NCI-H146 (cell line): ENCODE measurements around the gene SMG6.
A peak's percentile ranks its signal among the peaks of the same experiment; 100 is the strongest.
"Not testable (repeated sequence)": the region's sequence is repeated elsewhere in the genome, so short reads cannot be mapped to it uniquely, and the experiment has no call there.

Experiments used
- DNase-seq: peaks from one replicate; lab custom pipeline; 2025; lab: John Stamatoyannopoulos, UW

Gene SMG6

DNA sequence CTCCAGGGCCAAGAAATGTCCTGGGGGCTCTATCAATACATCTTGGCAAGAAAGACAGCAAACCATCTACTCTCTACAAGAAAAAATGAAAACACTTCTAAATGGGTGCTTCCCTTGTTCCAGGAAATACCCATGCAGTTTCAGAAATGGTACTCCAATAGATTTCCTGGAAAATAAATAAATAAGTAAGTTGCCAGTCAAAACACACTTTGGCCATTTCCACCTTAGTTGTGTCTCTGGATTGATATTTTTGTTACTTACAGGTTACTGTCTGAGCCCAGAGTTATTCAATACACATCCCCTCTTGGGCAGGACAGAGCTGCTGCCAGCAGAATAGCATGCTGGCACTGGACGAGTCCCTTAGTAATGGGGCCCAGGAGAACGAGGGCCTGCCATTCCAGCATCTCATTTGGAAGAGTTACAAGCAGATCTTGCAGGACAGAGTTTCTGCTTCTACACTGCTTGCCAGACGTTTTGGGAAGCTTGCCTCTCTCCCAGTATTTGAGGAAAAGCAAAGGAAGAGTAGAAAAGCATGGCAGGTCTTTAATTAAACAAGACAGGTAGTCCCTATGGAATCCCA, 100.5 kb downstream of the SMG6 start:
- no peak for DNase-seq

DNA sequence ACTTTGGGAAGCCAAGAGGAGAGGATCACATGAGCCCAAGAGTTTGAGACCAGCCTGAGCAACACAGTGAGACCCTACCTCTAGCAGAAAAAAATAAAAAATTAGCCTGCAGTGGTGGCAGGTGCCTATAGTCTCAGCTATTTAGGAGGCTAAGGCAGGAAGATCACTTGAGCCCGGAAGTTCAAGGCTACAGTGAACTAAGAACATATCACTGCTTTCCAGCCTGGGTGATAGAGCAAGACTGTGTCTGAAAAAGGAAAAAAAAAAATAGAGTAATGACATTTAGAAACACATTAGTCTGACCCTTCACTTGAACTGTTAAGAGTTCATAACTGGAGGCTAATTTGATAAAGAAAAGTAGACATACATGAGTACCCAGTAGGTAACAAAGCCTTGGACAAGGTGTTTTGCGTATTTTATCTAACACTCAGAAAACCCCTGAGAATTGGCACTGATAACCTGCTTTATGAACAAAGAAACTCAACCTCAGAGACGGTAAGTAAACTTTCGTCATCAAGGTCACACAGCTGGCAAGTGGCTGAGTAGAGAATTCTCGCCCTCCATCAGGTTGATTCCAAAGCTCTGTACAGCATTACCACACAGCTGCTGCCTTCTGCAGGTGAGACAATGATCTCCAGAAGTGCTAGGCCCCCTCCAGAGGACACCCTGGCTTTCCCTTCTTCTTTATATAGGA, 101.1 kb downstream of the SMG6 start:
- DNase-seq = no peak

DNA sequence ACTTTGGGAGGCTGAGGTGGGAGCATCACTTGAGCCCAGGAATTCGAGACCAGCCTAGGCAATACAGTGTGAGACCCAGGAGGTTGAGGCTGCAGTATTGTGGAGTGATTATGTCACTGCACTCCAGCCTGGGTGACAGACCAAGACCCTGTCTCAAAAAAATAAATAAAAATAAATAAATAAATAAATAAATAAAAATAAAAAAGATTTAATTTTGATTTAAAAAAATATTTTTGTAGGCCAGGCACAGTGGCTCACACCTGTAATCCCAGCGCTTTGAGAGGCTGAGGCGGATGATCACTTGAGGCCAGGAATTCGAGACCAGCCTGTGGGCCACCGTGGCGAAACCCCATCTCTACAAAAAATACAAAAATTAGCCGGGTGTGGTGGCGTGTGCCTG, 104.2 kb downstream of the SMG6 start:
- DNase-seq = not testable (repeated sequence)

DNA sequence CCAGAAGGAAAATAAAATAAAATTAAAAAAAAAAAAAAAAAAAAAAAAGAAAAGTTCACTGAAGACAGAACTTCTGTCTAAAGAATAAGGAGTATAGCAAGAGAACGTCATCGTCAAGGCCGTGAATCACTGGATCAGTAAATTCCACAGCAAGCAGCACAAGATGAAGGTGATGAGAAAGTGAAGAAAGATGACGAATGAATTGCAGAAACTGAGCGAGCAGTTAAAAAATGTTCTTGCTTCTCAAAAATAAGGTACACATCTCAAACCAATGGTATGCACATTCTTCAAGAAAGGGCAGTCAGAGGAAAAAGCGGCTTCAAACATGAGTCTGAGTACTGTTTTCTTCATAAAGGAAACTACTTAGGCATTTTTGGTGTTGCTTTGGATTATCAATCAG, 104.7 kb downstream of the SMG6 start:
- DNase-seq = no peak

DNA sequence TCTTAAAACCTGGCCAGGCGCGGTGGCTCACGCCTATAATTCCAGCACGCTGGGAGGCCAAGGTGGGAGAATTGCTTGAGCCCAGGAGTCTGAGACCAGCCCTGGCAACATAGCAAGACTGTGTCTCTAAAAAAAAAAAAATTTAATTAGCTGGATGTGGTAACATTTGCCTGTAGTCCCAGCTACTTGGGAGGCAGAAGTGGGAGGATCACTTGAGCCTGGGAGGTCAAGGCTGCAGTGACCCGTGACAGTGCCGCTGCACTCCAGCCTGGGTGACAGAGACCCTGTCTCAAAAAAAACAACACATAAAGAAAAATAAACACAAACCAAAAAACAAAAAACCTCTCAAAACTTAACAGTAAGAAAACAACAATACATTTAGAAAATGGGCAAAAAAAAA, 106.3 kb downstream of the SMG6 start:
- no peak for DNase-seq

DNA sequence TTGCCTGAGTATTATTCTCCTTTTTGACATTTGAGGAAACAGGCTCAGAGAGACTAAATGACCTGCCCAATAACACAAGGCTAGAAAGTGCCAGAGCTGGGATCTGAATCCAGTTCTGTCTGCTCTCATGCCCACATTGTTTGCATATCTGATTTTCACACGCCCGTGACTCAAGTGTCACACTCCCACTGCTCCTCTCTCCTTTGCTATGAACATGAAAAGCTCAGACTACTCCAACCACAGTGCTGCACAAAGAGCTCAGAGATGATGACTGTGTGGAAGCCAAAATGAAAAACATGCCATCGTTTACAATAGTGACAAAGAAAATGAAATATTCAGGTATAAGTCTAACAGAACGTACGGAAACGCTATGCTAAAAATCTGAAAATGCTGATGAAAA, 107.9 kb downstream of the SMG6 start:
- DNase-seq = no peak

DNA sequence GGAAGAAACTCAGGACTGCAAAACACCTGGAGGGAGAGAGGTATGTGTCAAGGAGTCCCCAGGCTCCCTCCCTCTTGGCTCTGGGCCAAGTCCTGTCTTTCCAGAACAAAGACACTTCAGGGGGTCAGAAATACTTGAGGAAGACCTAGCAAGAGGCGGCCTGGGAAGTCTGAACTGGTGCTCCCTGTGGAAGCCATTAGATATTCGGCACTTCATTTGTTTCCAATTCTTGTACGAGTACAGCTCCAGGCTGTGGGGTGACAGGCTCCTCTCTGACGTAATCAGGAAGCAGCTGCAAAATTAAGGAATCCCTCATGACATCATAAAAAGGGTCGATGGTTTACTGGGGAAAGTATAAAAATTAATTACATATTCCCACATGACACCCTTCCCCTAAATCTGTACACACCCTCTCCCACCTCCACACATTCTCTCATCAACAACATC, 108.7 kb downstream of the SMG6 start:
- DNase-seq = peak; percentile 4

DNA sequence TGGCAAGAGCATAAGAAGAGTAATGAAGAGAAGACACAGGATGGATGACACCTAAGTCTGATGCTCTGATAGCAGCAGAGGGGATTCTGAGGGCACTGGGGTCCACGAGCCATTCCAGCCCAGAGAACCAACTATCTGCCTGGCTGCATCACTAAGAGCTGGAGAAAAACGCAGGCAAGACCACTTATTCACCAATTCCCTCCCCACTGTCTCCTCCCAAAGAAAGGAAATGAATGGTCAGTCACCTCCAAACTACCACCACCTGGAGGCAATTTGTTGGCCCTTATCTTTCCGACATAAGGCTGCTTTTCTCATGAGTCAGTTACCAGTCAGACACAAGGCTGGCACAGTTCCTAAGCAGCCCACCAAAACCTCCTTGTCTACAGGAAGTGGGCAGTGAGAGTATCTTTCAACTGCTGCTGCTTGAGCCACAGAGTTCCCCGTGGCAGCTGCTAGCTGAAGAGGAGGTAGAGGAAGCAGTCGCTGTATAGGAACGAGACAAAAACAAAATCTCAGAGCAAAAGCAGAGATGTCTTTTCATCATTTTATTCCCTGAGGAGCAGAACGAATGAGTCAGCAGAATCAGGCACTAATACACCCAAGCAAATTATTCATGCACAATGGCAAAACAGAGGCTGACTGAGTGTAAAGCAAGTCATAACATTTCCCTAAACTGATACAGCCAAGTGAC, 111.1 kb downstream of the SMG6 start:
- DNase-seq = no peak

DNA sequence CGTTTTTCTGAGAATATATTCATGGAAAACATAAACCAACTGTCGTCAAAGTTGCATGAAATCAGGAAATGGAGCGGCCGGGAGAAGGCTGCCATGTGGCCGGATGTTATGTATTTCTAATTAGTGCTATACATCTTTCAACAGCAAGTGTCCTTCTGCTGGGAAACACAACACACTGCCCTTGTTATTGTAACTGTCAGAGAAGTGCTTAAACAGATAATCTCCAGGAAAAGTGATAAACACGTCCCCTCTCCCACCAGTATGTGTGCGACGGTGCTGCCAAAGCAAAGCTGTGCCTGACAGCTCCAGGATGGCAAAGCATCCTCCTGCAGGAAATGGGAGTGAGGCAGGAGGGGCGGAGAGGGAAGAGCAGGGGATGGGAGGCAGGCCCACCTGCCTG, 111.8 kb downstream of the SMG6 start:
- no peak for DNase-seq

DNA sequence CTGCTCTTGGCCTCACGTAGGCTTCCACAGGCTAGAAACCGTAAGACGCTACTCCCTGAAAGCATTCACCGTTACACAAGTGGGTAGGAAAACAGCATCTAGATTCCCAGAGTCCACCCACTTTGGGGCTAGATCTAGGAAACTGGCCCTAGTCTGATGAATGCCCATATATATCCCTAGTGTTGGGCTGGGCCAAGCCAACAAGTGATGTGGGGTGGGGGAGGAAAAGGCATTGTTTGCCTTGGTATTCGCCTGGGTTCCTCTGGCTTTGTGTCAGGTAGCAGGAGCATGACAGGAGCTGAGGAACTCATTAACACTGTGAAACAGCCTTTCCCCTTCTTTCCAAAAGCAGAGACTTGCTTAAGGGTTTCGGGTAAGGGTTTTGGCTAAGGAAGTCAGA, 112.4 kb downstream of the SMG6 start:
- DNase-seq = no peak

DNA sequence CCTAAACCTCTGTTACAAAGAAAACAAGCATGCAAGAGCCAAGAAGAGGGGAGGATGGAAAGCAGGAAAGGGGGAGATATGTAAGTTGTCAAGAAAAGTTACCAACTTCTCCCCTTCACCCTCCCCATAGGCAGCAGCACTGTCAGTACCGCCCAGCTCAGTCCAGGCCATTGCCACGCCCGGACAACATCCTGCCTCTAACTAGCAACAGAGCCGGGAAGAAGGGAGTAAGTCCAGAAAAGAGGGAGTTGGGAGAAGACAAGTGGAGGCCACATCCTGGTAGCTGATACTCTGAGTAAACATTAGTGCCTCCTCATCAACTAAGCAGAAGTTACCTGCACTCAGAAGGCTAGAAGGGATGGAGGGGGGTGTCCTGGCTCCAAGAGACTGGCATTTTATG, 113.6 kb downstream of the SMG6 start:
- no peak for DNase-seq

DNA sequence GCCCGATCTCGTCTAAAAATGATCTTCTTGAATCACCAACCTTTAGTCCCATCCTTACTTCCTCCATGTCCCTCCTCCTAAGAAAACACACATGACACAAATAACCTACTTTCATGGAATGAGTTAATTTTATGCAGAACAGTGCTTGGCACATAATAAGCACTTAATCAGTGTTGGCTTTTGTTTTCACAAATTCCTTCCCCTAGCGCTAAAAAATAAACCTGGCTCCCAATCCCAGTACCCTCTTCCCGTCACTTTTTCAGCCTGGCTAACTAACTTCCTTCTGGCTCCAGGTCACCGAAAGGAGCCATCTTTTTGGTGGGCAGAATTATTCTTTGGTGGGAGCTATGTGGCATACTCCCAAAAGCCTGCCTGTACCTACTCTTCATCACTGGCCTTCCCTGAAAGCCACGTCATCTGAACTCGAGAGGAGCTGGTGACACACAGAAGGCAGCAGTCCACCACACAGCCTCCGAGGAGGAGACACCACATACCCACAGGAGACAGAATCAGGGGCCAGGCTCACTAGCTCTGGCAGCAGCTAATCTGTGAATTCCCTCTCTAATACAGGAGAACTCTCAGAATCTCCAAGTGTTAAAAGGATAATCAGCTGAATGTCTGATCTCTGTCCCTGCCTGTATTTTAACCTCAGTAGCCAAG, 114.5 kb downstream of the SMG6 start:
- no peak for DNase-seq

DNA sequence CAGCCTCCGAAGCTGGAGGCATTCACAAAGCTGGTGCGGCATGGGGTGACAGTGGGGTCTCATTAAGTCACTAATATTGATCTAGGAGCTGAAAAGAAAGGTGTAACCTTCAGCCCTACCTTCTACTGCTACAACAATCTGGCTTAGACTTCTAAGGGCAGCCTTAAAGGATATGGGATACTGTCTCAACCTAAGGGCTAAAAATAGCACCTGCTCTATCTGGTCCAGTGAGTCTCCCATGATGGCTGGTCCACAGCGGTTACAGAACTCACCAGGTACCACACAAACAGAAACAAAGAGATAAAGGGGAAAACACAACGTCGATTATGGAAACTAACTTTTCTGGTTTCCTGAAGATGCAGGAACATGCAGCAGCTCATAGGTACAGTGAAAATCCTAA, 115.8 kb downstream of the SMG6 start:
- DNase-seq = no peak

DNA sequence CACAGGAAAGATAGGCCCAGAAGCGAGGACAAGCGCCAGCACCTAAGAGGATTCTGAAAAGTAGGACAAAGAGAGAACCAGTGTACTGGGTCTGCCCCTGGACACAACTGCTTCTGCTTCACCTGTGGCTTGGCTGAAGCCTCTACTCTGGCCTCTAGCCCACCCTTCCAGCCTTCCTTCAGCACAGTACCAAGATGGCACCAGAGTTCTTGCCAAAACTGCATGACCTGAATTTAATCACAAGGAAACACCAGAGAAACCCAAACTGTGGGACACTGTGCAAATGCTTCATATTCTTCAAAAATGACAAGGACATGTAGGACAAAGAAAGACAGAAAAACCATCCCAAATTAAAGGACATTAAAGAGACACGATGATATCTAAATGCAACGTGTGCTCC, 116.6 kb downstream of the SMG6 start:
- DNase-seq = no peak

DNA sequence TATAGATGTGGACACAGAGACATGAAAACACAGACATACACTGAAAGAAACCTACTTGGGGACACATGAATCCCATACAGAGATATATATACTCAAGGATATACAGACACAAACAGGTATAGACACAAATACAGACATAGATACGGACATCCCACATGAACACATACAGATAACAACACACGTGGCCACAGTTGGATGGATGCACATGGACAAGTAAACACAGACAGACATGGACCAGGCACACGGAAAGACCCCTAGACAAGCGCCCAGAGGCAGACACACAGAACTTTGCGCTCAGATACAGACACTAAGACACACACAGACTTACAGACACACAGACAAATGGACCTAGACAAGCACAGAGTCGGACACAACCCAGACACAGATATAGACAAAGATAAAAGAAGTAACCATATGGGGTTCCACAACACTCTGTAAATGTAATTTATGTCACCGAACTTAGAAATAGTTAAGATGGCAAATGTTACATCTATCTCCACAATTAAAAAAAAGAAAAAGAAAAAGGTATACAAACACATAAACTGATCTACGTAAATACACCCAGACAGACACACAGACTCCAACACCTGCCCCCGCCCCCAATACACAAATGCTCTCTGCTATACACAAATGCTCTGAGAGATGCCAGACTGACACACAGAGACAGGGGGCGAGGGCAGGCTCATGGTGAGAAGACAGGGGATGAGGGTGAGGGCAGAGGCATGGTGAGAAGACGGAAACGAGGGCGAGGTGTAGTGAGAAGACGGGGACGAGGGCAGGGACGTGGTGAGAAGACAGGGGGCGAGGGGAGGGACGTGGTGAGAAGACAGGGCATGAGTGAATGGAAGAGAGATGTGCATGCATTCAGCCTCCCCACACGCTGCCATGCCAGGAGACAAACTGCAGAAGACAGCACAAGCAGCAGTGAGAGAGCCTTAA, 118.3 kb downstream of the SMG6 start:
- DNase-seq = no peak

DNA sequence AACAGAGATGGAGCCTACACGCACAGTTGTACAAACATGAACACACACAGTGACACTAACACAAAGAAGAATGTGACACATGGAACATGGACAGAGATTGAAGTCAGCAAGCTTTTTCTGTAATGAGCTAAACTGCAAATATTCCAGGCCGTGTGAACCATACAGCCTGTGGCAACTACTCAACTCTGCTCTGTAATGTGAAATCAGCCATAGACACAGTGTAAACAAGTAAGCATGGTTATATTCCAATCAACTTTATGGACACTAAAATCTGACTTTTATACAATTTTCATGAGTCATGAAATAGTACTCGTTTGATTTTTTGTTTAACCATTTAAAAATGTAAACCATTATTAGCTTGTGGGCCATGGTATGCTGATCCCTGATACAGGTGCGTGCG, 120.2 kb downstream of the SMG6 start:
- DNase-seq = no peak

DNA sequence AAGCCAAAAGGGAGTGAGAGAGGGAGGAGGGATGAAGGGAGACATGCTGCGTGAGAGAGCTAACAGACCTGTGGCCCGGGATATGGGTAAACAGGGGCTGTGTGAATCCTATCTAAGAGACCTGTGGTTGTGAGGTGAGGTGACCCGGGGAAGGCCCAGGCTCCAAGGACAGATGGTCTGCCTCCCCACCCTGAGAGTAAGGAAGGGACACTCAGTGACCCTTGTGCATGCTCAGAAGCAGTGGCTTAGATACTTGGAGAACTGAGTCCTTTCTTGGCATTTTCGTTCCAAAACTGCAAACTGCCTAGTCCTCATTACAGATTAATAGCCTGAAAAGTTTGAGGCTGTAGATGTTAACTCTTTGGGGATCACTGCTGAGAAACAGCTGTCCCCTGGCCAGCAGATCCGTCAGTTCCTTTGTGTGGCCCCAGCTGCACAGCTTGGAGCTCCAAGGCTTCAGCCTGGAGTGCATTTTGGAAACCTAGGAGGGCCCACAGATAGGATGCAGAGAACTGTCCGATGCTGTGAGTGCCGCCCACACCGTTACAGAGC, 121.6 kb downstream of the SMG6 start:
- no peak for DNase-seq

DNA sequence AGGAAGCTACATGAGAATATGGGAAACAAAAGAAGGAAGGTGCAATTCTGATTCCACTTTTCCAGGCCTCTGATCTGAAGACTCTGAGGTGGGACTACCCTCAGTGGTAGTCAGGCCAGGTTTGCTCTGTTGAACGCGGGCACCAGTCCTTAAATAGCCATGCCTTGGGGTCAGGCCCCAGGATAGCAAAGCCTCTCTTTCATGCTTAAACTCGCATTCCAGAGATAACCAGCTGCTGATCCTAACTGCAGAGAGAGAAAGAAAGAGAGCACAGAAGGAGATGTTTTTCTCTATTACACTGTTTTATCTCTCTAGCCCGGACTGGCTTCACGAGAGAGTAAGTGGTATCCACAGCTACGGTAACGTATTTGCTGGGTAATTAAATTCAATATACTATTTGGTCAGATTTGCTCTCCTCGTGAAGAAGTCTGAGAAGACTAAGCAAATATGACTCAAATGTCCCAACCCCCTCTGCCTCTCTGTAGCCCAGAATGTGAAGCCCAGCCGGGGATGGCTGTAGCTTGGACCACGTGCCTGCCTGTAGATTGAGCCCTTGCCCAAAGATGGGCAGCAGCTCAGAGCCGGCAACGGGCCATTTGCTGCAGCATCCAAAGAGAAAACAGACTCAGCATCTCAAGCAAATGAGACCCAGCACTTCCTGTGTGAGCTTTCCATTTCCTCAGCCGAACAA, 122.2 kb downstream of the SMG6 start:
- no peak for DNase-seq

DNA sequence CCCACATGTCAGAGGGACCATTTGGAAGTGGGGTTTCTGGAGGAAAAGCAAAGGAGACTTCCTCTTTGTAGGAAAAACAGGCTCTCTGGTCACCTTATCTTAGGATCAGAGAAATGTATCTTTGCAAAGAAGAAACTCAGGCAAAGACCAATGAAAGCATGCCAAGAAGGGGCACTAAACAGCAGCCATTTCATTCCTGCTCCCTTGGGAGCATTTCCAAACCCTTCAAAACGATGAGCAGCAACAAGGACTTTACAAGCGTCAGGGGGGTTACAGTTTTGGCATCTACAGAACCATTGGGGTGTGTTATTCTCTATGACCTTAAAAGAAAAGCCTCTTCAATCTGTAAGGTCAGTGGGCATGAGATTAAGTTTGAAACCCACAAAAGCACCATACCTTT, 122.8 kb downstream of the SMG6 start:
- no peak for DNase-seq

DNA sequence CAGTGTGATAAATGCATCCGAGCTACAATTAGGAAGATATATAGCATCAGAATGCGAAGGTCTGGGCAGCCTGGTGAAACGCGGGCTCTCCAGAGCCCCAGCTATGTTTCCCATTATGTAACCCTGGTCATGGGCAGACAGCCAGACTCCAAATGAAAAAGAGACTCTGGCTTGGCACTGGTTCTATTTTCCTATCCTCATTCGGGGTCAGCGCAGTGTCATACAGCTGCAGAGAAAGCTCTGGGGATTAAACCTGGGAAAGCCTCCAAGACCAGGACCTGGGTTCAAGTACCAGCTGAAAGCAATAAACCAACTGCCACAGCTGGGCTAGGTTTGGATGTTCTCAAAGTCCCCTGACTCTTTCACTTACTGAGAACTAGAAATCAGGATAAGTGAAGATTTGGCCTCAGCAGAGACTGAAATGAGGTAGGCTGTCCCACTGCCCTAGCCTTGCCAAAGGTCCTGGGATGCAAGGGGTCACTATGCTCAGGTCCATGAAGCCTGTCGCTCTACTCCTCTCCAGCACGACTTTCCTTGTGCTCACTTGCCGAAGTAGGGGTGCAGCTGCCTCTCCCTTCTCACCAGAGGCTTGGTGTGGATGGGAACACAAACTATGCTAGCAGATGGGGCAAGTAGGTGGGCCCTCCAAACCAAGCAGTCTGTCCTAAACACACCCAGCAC, 123.8 kb downstream of the SMG6 start:
- no peak for DNase-seq
